H1 (cell line): ENCODE measurements around the gene ASCL5. TPM values are rescaled to one million over a fixed set of nuclear protein-coding genes. Genes with fewer than 3 reads are reported as not detected.
"Not testable (repeated sequence)": the region's sequence is repeated elsewhere in the genome, so short reads cannot be mapped to it uniquely, and the experiment has no call there.

ENCODE experiments used
- CTCF ChIA-PET: fragments of 300-600 bp; sonication (Branson Sonifier 250); formaldehyde crosslinking; loops from one replicate; lab custom pipeline; 2021; ENCODE audit not compliant: partially characterized antibody; lab: Charles Lee
- POLR2A ChIA-PET: fragments of 300-600 bp; sonication (Branson Sonifier 250); formaldehyde crosslinking; loops from one replicate; lab custom pipeline; 2021; ENCODE audit warnings: inconsistent platforms; ENCODE audit not compliant: partially characterized antibody; lab: Charles Lee
- DNase-seq, 2 experiments: peaks; one replicate each; pipeline versions ENCODE4 v3.0.0 to v3.0.0-alpha.2; 2010 to 2022; ENCODE audit warnings: low spot score in 2 of 2, low read depth in 1 of 2, mixed read lengths in 1 of 2
- FAIRE-seq: peaks from 2 replicates; lab custom pipeline; 2011; peaks lifted over from hg19 to GRCh38; lab: Jason Lieb, UNC
- H2AFZ ChIP-seq: 2 replicates; pipeline ENCODE4 v1.8.1; 2012; ENCODE audit warnings: low read length, inconsistent platforms
- H2AK5ac ChIP-seq: 2 replicates; pipeline ENCODE4 v1.6.1; 2013; ENCODE audit warnings: low read depth, low read length
- H2BK120ac ChIP-seq: replicated peaks from 2 replicates; pipeline ENCODE3; 2013; ENCODE audit warnings: low read depth, low read length, inconsistent platforms
- H2BK12ac ChIP-seq: 2 replicates; pipeline ENCODE4 v1.6.1; 2013; ENCODE audit warnings: low read depth, low read length
- H2BK15ac ChIP-seq: 2 replicates; pipeline ENCODE4 v1.6.1; 2013; ENCODE audit warnings: low read length
- H2BK20ac ChIP-seq: 2 replicates; pipeline ENCODE4 v1.6.1; 2013; ENCODE audit warnings: low read length
- H2BK5ac ChIP-seq: 2 replicates; pipeline ENCODE4 v1.6.1; 2013; ENCODE audit warnings: low read depth, low read length
- H3K14ac ChIP-seq: 2 replicates; pipeline ENCODE4 v1.6.1; 2013; ENCODE audit warnings: inconsistent platforms; ENCODE audit not compliant: insufficient read length
- H3K18ac ChIP-seq: 2 replicates; pipeline ENCODE4 v1.6.1; 2013; ENCODE audit warnings: low read length; ENCODE audit errors: extremely low read depth
- H3K23ac ChIP-seq: 2 replicates; pipeline ENCODE4 v1.6.1; 2013; ENCODE audit warnings: inconsistent platforms; ENCODE audit not compliant: insufficient read length
- H3K23me2 ChIP-seq: 2 replicates; pipeline ENCODE4 v1.6.1; 2013; ENCODE audit warnings: low read depth, low read length
- H3K27ac ChIP-seq: 2 replicates; pipeline ENCODE4 v1.6.1; 2011; ENCODE audit warnings: low read depth, low read length, inconsistent platforms
- H3K27me3 ChIP-seq, 4 experiments: replicated peaks in 1 of 4; 1 replicate in 1 of 4; 2 replicates in 3 of 4; pipeline versions ENCODE4 v1.6.1 to v1.8.1; 2011 to 2013; ENCODE audit warnings: low read length in 3 of 4, mild to moderate bottlenecking in 3 of 4, inconsistent platforms in 2 of 4, mixed read lengths in 2 of 4, moderate library complexity in 1 of 4; ENCODE audit not compliant: control insufficient read depth in 3 of 4, insufficient read depth in 3 of 4; ENCODE audit errors: extremely low read depth in 1 of 4
- H3K36me3 ChIP-seq, 4 experiments: 2 replicates each; pipeline versions ENCODE4 v1.6.1 to v1.8.1; 2011 to 2013; ENCODE audit warnings: mild to moderate bottlenecking in 4 of 4, low read length in 3 of 4, moderate library complexity in 2 of 4, control low read depth in 1 of 4, inconsistent platforms in 1 of 4; ENCODE audit not compliant: insufficient read depth in 4 of 4, control insufficient read depth in 2 of 4
- H3K4ac ChIP-seq: replicated peaks from 2 replicates; pipeline ENCODE3; 2013; ENCODE audit warnings: low read length, low read depth, mixed read lengths, inconsistent platforms; ENCODE audit not compliant: insufficient read length
- H3K4me1 ChIP-seq, 4 experiments: replicated peaks in 1 of 4; 1 replicate in 1 of 4; 2 replicates in 3 of 4; pipeline versions ENCODE4 v1.6.1 to v1.8.1; 2011 to 2013; ENCODE audit warnings: low read length in 3 of 4, inconsistent platforms in 2 of 4, mixed read lengths in 1 of 4; ENCODE audit not compliant: insufficient read depth in 4 of 4, control insufficient read depth in 3 of 4
- H3K4me2 ChIP-seq, 2 experiments: 2 replicates each; pipeline versions ENCODE4 v1.6.1 to v1.8.1; 2011 to 2013; ENCODE audit warnings: low read depth in 2 of 2, low read length in 2 of 2, control low read depth in 1 of 2, inconsistent platforms in 1 of 2, mild to moderate bottlenecking in 1 of 2; ENCODE audit not compliant: insufficient read depth in 1 of 2
- H3K4me3 ChIP-seq, 4 experiments: fragments of 200-600, 300-600 bp in 1 of 4; sonication (generic), shearing (Covaris generic), sonication (Bioruptor Twin) in 1 of 4; 2 replicates each; pipeline versions ENCODE4 v1.5.1 to v1.8.1; 2011 to 2016; ENCODE audit warnings: low read length in 4 of 4, low read depth in 3 of 4, control low read depth in 2 of 4, inconsistent platforms in 2 of 4, mild to moderate bottlenecking in 2 of 4, mixed read lengths in 1 of 4, moderate library complexity in 1 of 4; ENCODE audit not compliant: insufficient read depth in 2 of 4; ENCODE audit errors: extremely low read depth in 1 of 4
- H3K56ac ChIP-seq: replicated peaks from 2 replicates; pipeline ENCODE3; 2013; ENCODE audit warnings: low read depth, mild to moderate bottlenecking, mixed read lengths, low read length, inconsistent platforms; ENCODE audit not compliant: insufficient read length
- H3K79me1 ChIP-seq: 2 replicates; pipeline ENCODE4 v1.6.1; 2013; ENCODE audit warnings: low read depth, low read length, control low read depth
- H3K79me2 ChIP-seq, 2 experiments: 2 replicates each; pipeline versions ENCODE4 v1.6.1 to v1.8.1; 2012 to 2013; ENCODE audit warnings: low read length in 2 of 2, mild to moderate bottlenecking in 2 of 2, inconsistent platforms in 1 of 2; ENCODE audit not compliant: insufficient read depth in 2 of 2, control insufficient read depth in 1 of 2
- H3K9ac ChIP-seq, 4 experiments: replicated peaks in 1 of 4; 1 replicate in 1 of 4; 2 replicates in 3 of 4; pipeline versions ENCODE4 v1.6.1 to v1.8.1; 2011 to 2013; ENCODE audit warnings: low read depth in 3 of 4, low read length in 3 of 4, control low read depth in 2 of 4, mild to moderate bottlenecking in 2 of 4, moderate library complexity in 2 of 4, inconsistent platforms in 1 of 4; ENCODE audit errors: extremely low read depth in 1 of 4
- H3K9me3 ChIP-seq, 2 experiments: 2 replicates each; pipeline versions ENCODE4 v1.6.1 to v1.8.1; 2012 to 2013; ENCODE audit warnings: mild to moderate bottlenecking in 2 of 2, moderate library complexity in 2 of 2, control low read depth in 1 of 2, inconsistent platforms in 1 of 2, low read depth in 1 of 2, low read length in 1 of 2, mixed read lengths in 1 of 2; ENCODE audit not compliant: insufficient read depth in 2 of 2
- H4K20me1 ChIP-seq, 2 experiments: replicated peaks in 1 of 2; 2 replicates each; pipeline versions ENCODE3 to v1.8.1; 2011 to 2013; ENCODE audit warnings: inconsistent platforms in 2 of 2, low read length in 2 of 2, mild to moderate bottlenecking in 1 of 2; ENCODE audit not compliant: insufficient read depth in 2 of 2, control insufficient read depth in 1 of 2
- H4K5ac ChIP-seq: 2 replicates; pipeline ENCODE4 v1.6.1; 2013; ENCODE audit warnings: low read length, low read depth, mixed read lengths, inconsistent platforms; ENCODE audit not compliant: insufficient read length
- H4K8ac ChIP-seq: 2 replicates; pipeline ENCODE4 v1.8.0; 2013; ENCODE audit warnings: mild to moderate bottlenecking, moderate library complexity, low read length, inconsistent platforms; ENCODE audit not compliant: insufficient read depth; ENCODE audit errors: extremely low read depth
- H4K91ac ChIP-seq: replicated peaks from 2 replicates; pipeline ENCODE3; 2013; ENCODE audit warnings: low read length, mixed read lengths, inconsistent platforms; ENCODE audit not compliant: insufficient read length
- WGBS, 2 experiments: shearing (Covaris generic) in 1 of 2; methylation state at CpG; one replicate each; pipeline versions ENCODE4 v1.1.6 to v1.1.7; 2013 to 2015; ENCODE audit warnings: low lambda C conversion rate in 2 of 2, mixed read lengths in 2 of 2, inconsistent platforms in 1 of 2, low coverage in 1 of 2, missing lambda C conversion rate in 1 of 2; ENCODE audit not compliant: insufficient replicate concordance in 2 of 2, insufficient coverage in 1 of 2, insufficient read length in 1 of 2; ENCODE audit errors: extremely low coverage in 1 of 2, missing lambda C conversion rate in 1 of 2; 5-methylcytosine and 5-hydroxymethylcytosine counted together
- polyA plus RNA-seq, 7 experiments: library from polyadenylated mRNA; depleted of rRNA in 3 of 7; stranded (reverse) in 5 of 7; unstranded in 2 of 7; fragments of >200 nt in 5 of 7; fragments of 200-250 nt in 2 of 7; gene quantifications; 1 replicate in 5 of 7; 2 replicates in 1 of 7; 4 replicates in 1 of 7; pipeline versions ENCODE4 v1.2.1 to v1.2.3, GENCODE V29; 2011 to 2013; ENCODE audit warnings: missing spikeins in 2 of 7, mixed read lengths in 2 of 7
- total RNA-seq: library from RNA; stranded (reverse); fragmentation: NEBNext Ultra II Directional; extraction: Animal tissue kit (Norgen Biotek cat#: 25700); gene quantifications from 2 replicates; pipeline ENCODE4 v1.2.1, GENCODE V29; 2021

Gene ASCL5
- total and polyA plus RNA-seq, 2 of the 8 experiments (the other 6 are each of a cell fraction or from before 2014, with no cell fraction given) = 0.29 to 0.41 TPM

GRCh38 chr1:201163036-201163435 is 36.1 kb upstream of the ASCL5 start:
- not testable (repeated sequence) for H3K4me2 ChIP-seq, H3K4me1 ChIP-seq, H3K4me3 ChIP-seq, DNase-seq, H4K8ac ChIP-seq, H3K27ac ChIP-seq, H3K4ac ChIP-seq, H4K5ac ChIP-seq, H3K14ac ChIP-seq, H3K9ac ChIP-seq, H3K23ac ChIP-seq, H2BK20ac ChIP-seq, H2BK15ac ChIP-seq, H4K91ac ChIP-seq, H3K9me3 ChIP-seq, H4K20me1 ChIP-seq, H3K56ac ChIP-seq, H3K79me2 ChIP-seq, FAIRE-seq, H2AFZ ChIP-seq, H3K23me2 ChIP-seq, H3K27me3 ChIP-seq, H2BK120ac ChIP-seq, H2BK5ac ChIP-seq, H2AK5ac ChIP-seq, H3K18ac ChIP-seq, H3K79me1 ChIP-seq, H3K36me3 ChIP-seq, H2BK12ac ChIP-seq
- ChIA-PET POLR2A (interaction anchor here (1.1 to 1.5 kb wide), 3 partner anchors 14 to 25 kb away, joined by 3 read pairs; no protein-coding TSS in a partner anchor), CTCF (interaction anchor here (1.2 kb wide), 1 partner anchor 91 kb away, joined by 4 read pairs; no protein-coding TSS in a partner anchor)
- 93% methylated on average over 8 of the region's 8 CpGs; no CpG with 5 or more reads in 1 of the 2 experiments for WGBS, 2 experiments
